ENCODE measurements around the gene KCNMB4.

DNA sequence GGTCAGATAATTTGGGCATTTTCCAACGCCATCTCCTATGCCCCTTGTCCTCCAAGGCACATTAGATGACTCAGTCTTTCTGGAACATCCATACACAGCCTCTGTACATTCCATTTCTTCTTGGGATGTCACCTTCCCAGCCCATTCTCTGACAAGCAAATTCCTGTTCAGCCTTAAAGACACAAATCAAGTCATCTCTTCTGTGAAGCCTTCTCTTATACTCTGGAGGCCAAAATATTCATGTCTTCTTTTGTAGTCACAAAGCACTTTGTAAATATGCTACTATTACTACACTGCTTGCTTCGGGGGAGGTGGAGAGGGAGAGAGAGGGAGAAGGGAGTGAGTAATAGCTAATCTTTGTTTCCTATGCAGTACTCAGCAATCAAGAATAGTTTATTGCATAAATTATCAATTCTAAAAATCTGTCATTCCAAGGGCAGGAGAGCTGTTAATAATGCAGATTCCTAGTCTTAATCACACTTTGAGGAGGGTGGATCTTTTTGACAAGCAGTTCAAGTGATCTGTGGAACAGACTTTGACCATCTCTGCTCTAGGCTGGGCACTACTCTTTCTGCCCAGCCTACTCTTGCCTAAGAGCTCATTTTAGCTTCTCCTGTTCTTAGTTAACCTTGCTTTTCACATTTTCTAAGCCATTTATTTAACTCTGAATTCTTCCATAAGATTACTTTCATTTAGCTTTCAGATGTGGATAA is 27.9 kb downstream of the KCNMB4 start:
- TF ChIP-seq EZH2 (IDR thresholded peaks at IDR 0.05; ENCODE audit: borderline replicate concordance, low read depth, low read length, severe bottlenecking), result no peak
- TF ChIP-seq, protein P1, sequence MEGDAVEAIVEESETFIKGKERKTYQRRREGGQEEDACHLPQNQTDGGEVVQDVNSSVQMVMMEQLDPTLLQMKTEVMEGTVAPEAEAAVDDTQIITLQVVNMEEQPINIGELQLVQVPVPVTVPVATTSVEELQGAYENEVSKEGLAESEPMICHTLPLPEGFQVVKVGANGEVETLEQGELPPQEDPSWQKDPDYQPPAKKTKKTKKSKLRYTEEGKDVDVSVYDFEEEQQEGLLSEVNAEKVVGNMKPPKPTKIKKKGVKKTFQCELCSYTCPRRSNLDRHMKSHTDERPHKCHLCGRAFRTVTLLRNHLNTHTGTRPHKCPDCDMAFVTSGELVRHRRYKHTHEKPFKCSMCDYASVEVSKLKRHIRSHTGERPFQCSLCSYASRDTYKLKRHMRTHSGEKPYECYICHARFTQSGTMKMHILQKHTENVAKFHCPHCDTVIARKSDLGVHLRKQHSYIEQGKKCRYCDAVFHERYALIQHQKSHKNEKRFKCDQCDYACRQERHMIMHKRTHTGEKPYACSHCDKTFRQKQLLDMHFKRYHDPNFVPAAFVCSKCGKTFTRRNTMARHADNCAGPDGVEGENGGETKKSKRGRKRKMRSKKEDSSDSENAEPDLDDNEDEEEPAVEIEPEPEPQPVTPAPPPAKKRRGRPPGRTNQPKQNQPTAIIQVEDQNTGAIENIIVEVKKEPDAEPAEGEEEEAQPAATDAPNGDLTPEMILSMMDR (IDR thresholded peaks at IDR 0.05; ENCODE audit: borderline replicate concordance, extremely low read depth, low read length, poor library complexity, severe bottlenecking), result no peak

Measured in DND-41 (cell line).